ENCODE measurements around the gene ZCCHC24. TPM values are rescaled to one million over a fixed set of nuclear protein-coding genes. Genes with fewer than 3 reads are reported as not detected.

The ZCCHC24 gene
- total and polyA plus RNA-seq, 2 of the 8 experiments (the other 6 are each of a cell fraction or from before 2014, with no cell fraction given), result 3.9 to 6.9 TPM

GRCh38 chr10:79367426-79368189, 77.8 kb downstream of the ZCCHC24 start:
- no peak overlapping the region for H3K14ac ChIP-seq (ENCODE audit: insufficient read length)
- H2BK5ac ChIP-seq (ENCODE audit: low read depth, low read length), result no peak overlapping the region
- CTCF ChIA-PET (ENCODE audit: partially characterized antibody), result no interaction called here
- H3K27me3 ChIP-seq (replicated peaks in 1 of 4; ENCODE audit: control insufficient read depth in 3 of 4, extremely low read depth in 1 of 4, insufficient read depth in 3 of 4, low read length in 3 of 4), result no peaks in the 10 kb centered on the region; a peak in 1 of 7 replicates
- FAIRE-seq (no peak), DNase-seq (ENCODE audit: low read depth in 1 of 2, low spot score in 2 of 2) (no peak)
- H3K18ac ChIP-seq (ENCODE audit: extremely low read depth, low read length), result no peak overlapping the region
- POLR2A ChIA-PET (ENCODE audit: partially characterized antibody), result no interaction called here
- no peaks in the 10 kb centered on the region for H3K36me3 ChIP-seq (ENCODE audit: control insufficient read depth in 2 of 4, insufficient read depth in 4 of 4, low read length in 3 of 4)
- no peaks in the 10 kb centered on the region for H3K79me2 ChIP-seq (ENCODE audit: control insufficient read depth in 1 of 2, insufficient read depth in 2 of 2, low read length in 2 of 2)
- H3K4ac ChIP-seq (replicated peaks; ENCODE audit: insufficient read length, low read depth, low read length), result no peak overlapping the region
- H4K8ac ChIP-seq (ENCODE audit: extremely low read depth, insufficient read depth, low read length), result no peak overlapping the region
- no peak overlapping the region for H2BK20ac ChIP-seq (ENCODE audit: low read length)
- no peak overlapping the region for H3K23ac ChIP-seq (ENCODE audit: insufficient read length)
- H3K56ac ChIP-seq (replicated peaks; ENCODE audit: insufficient read length, low read depth, low read length), result no peak overlapping the region
- H3K4me2 ChIP-seq (ENCODE audit: insufficient read depth in 1 of 2, low read depth in 2 of 2, low read length in 2 of 2), result no peak overlapping the region
- no peak overlapping the region for H2BK120ac ChIP-seq (replicated peaks; ENCODE audit: low read depth, low read length)
- no peak overlapping the region for H4K91ac ChIP-seq (replicated peaks; ENCODE audit: insufficient read length, low read length)
- peaks cover 0 to 6% of the 10 kb centered on the region in 2 experiments; a peak in 3 of 4 replicates for H3K9me3 ChIP-seq (ENCODE audit: insufficient read depth in 2 of 2, low read depth in 1 of 2, low read length in 1 of 2)
- no peak overlapping the region for H2BK12ac ChIP-seq (ENCODE audit: low read depth, low read length)
- no peaks in the 10 kb centered on the region for H3K79me1 ChIP-seq (ENCODE audit: low read depth, low read length)
- no peak overlapping the region for H2AFZ ChIP-seq (ENCODE audit: low read length)
- no peaks in the 10 kb centered on the region for H4K20me1 ChIP-seq (replicated peaks in 1 of 2; ENCODE audit: control insufficient read depth in 1 of 2, insufficient read depth in 2 of 2, low read length in 2 of 2)
- TF ChIP-seq CHD2 (IDR thresholded peaks at IDR 0.05; ENCODE audit: low read length) (no peak), SP1 (IDR thresholded peaks at IDR 0.05; ENCODE audit: low read depth, low read length) (no peak), BACH1 (IDR thresholded peaks at IDR 0.05; ENCODE audit: low read length) (no peak), CREB1 (IDR thresholded peaks at IDR 0.05) (no peak), NANOG (IDR thresholded peaks at IDR 0.05; ENCODE audit: insufficient read depth, low read depth, low read length, poor library complexity, severe bottlenecking) (no peak), RFX5 (IDR thresholded peaks at IDR 0.05; ENCODE audit: borderline replicate concordance, low read depth, low read length) (no peak)
- no peaks in the 10 kb centered on the region for H3K4me1 ChIP-seq (replicated peaks in 1 of 4; ENCODE audit: control insufficient read depth in 3 of 4, insufficient read depth in 4 of 4, low read length in 3 of 4)
- WGBS, 2 experiments (ENCODE audit: extremely low coverage in 1 of 2, insufficient coverage in 1 of 2, insufficient read length in 1 of 2, insufficient replicate concordance in 2 of 2, low coverage in 1 of 2, low lambda C conversion rate in 2 of 2, missing lambda C conversion rate in 1 of 2), result 85% methylated on average over 6 of the region's 6 CpGs; no CpG with 5 or more reads in 1 of the 2 experiments
- H3K27ac ChIP-seq (ENCODE audit: low read depth, low read length), result no peak overlapping the region
- H3K9ac ChIP-seq (replicated peaks in 1 of 4; ENCODE audit: extremely low read depth in 1 of 4, low read depth in 3 of 4, low read length in 3 of 4), result no peak overlapping the region
- H4K5ac ChIP-seq (ENCODE audit: insufficient read length, low read depth, low read length), result no peak overlapping the region
- H3K4me3 ChIP-seq (ENCODE audit: extremely low read depth in 1 of 4, insufficient read depth in 2 of 4, low read depth in 3 of 4, low read length in 4 of 4), result no peak overlapping the region
- no peak overlapping the region for H2BK15ac ChIP-seq (ENCODE audit: low read length)
- no peak overlapping the region for H2AK5ac ChIP-seq (ENCODE audit: low read depth, low read length)
- no peaks in the 10 kb centered on the region for H3K23me2 ChIP-seq (ENCODE audit: low read depth, low read length)
